SK-N-SH (cell line): Measurements from ENCODE around the gene MAST1.

Source experiments
- CTCF ChIP-seq: fragments of 200-600 bp; sonication (generic); IDR thresholded peaks from 2 replicates; pipeline ENCODE4 v1.6.1; 2017; ENCODE audit warnings: antibody characterized with exemption, mild to moderate bottlenecking, moderate library complexity
- SMC3 ChIP-seq: IDR thresholded peaks from 2 replicates; pipeline ENCODE4 v1.6.1; 2012; ENCODE audit warnings: low read depth, low read length, improper control_type of control experiment
- USF2 ChIP-seq: fragments of 150-350 bp; IDR thresholded peaks from 2 replicates; pipeline ENCODE4 v1.6.1; 2017; ENCODE audit warnings: antibody characterized with exemption, low read length, low read depth, borderline replicate concordance

GRCh38 chr19:12913851-12914690 lies 75.8 kb downstream of the MAST1 start:
- TF ChIP-seq USF2 (no peak), CTCF (no peak), SMC3 (no peak)
